OCI-LY1 (cell line): ENCODE data around the gene GMPR.

Source experiments
- EZH2 ChIP-seq: fragments of 200-600 bp; sonication (generic), shearing (Covaris generic); IDR thresholded peaks from 2 replicates; pipeline ENCODE4 v1.8.0; 2017; ENCODE audit warnings: borderline replicate concordance, mixed run types, mild to moderate bottlenecking, antibody characterized with exemption, low read length, moderate library complexity, mixed read lengths
- TF ChIP-seq, protein P1 (sequence below): fragments of 200-600 bp; sonication (generic), shearing (Covaris generic); IDR thresholded peaks from 2 replicates; pipeline ENCODE4 v1.5.1; 2017; ENCODE audit warnings: mild to moderate bottlenecking, antibody characterized with exemption, low read length, moderate library complexity, mixed read lengths

DNA sequence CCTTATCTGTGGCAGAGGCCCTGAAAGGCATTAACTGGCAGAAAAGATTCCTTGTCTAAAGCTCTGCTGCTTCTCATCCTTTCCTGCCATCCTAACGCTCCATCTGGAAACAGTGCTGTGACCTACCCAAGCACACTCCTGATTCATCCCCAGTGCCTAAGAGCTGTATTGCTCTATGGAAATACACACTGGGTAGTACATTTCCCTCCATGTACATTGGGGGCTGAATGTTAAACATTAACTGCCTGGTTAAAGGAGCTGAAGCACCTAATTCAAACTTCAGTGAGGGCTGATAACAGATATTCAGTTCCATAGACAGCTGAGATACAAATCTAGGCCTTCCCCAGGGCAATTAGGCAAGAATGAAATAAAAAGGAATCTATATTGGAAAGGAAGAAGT lies 36.7 kb upstream of the GMPR start:
- TF ChIP-seq, protein P1, sequence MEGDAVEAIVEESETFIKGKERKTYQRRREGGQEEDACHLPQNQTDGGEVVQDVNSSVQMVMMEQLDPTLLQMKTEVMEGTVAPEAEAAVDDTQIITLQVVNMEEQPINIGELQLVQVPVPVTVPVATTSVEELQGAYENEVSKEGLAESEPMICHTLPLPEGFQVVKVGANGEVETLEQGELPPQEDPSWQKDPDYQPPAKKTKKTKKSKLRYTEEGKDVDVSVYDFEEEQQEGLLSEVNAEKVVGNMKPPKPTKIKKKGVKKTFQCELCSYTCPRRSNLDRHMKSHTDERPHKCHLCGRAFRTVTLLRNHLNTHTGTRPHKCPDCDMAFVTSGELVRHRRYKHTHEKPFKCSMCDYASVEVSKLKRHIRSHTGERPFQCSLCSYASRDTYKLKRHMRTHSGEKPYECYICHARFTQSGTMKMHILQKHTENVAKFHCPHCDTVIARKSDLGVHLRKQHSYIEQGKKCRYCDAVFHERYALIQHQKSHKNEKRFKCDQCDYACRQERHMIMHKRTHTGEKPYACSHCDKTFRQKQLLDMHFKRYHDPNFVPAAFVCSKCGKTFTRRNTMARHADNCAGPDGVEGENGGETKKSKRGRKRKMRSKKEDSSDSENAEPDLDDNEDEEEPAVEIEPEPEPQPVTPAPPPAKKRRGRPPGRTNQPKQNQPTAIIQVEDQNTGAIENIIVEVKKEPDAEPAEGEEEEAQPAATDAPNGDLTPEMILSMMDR: no peak
- no peak for TF ChIP-seq EZH2
